HepG2 (cell line): ENCODE data around the gene CSNK2B. TPM values are rescaled to one million over a fixed set of nuclear protein-coding genes. Genes with fewer than 3 reads are reported as not detected.

Experiments
- BRF2 ChIP-seq: sonication (generic); formaldehyde crosslinking; IDR thresholded peaks from 2 replicates; pipeline ENCODE4 v1.8.1; 2022; ENCODE audit warnings: mild to moderate bottlenecking, missing genetic modification reagents
- DMTF1 ChIP-seq: sonication (generic); formaldehyde crosslinking; IDR thresholded peaks from 2 replicates; pipeline ENCODE4 v1.4.0; 2020; ENCODE audit warnings: mild to moderate bottlenecking, missing genetic modification reagents
- EED ChIP-seq: sonication (generic); formaldehyde crosslinking; IDR thresholded peaks from 2 replicates; pipeline ENCODE4 v1.5.0; 2020; ENCODE audit warnings: mild to moderate bottlenecking, missing genetic modification reagents
- ESRRA ChIP-seq: sonication (generic); formaldehyde crosslinking; IDR thresholded peaks from 2 replicates; pipeline ENCODE4 v1.5.1; 2020; ENCODE audit warnings: mild to moderate bottlenecking, low read depth, missing genetic modification reagents
- IRF1 ChIP-seq: sonication (generic); formaldehyde crosslinking; IDR thresholded peaks from 2 replicates; pipeline ENCODE4 v1.4.0; 2020; ENCODE audit warnings: low read depth, mild to moderate bottlenecking, missing genetic modification reagents
- KDM4B ChIP-seq: sonication (generic); formaldehyde crosslinking; IDR thresholded peaks from 2 replicates; pipeline ENCODE4 v1.4.0; 2020; ENCODE audit warnings: missing genetic modification reagents
- MAF1 ChIP-seq: sonication (generic); formaldehyde crosslinking; IDR thresholded peaks from 2 replicates; pipeline ENCODE4 v1.5.0; 2020; ENCODE audit warnings: missing genetic modification reagents, borderline replicate concordance
- MED8 ChIP-seq: sonication (generic); formaldehyde crosslinking; IDR thresholded peaks from 2 replicates; pipeline ENCODE4 v1.8.1; 2023; ENCODE audit warnings: mild to moderate bottlenecking, missing genetic modification reagents; ENCODE audit not compliant: insufficient replicate concordance
- SP5 ChIP-seq: IDR thresholded peaks from 2 replicates; pipeline ENCODE4 v1.6.1; 2016; ENCODE audit warnings: low read depth, borderline replicate concordance
- TCF7 ChIP-seq: sonication (generic); IDR thresholded peaks from 2 replicates; pipeline ENCODE4 v1.6.1; 2016; ENCODE audit warnings: antibody characterized with exemption, low read depth
- XBP1 ChIP-seq: sonication (generic); formaldehyde crosslinking; IDR thresholded peaks from 2 replicates; pipeline ENCODE4 v1.5.0; 2020; ENCODE audit warnings: missing genetic modification reagents
- ZBTB39 ChIP-seq: sonication (generic); formaldehyde crosslinking; IDR thresholded peaks from 2 replicates; pipeline ENCODE4 v1.5.0; 2020; ENCODE audit warnings: missing genetic modification reagents
- ZIK1 ChIP-seq: sonication (generic); formaldehyde crosslinking; IDR thresholded peaks from 2 replicates; pipeline ENCODE4 v1.5.0; 2020; ENCODE audit warnings: mild to moderate bottlenecking, low read depth, missing genetic modification reagents, borderline replicate concordance
- ZMYM4 ChIP-seq: sonication (generic); formaldehyde crosslinking; IDR thresholded peaks from 2 replicates; pipeline ENCODE4 v1.8.1; 2023; ENCODE audit warnings: mild to moderate bottlenecking, missing genetic modification reagents
- ZNF160 ChIP-seq: sonication (generic); formaldehyde crosslinking; IDR thresholded peaks from 2 replicates; pipeline ENCODE4 v1.8.0; 2022; ENCODE audit warnings: mild to moderate bottlenecking, inconsistent platforms, missing genetic modification reagents
- ZNF18 ChIP-seq: sonication (generic); formaldehyde crosslinking; IDR thresholded peaks from 2 replicates; pipeline ENCODE4 v1.8.0; 2022; ENCODE audit warnings: mild to moderate bottlenecking, missing genetic modification reagents; ENCODE audit not compliant: insufficient replicate concordance
- ZNF546 ChIP-seq: sonication (generic); formaldehyde crosslinking; conservative IDR thresholded peaks from 2 replicates; pipeline ENCODE4 v1.8.1; 2023; ENCODE audit warnings: mild to moderate bottlenecking, missing genetic modification reagents
- ZNF644 ChIP-seq: IDR thresholded peaks from 2 replicates; pipeline ENCODE4 v1.6.1; 2016; ENCODE audit warnings: low read depth
- polyA plus RNA-seq, 8 experiments: library from polyadenylated mRNA; depleted of rRNA in 3 of 8; stranded (reverse) in 7 of 8; unstranded in 1 of 8; fragments of >200 nt; fragmentation: Illumina TruSeq in 4 of 8; extraction: Trizol in 4 of 8; gene quantifications; 2 replicates each; pipeline versions ENCODE4 v1.2.1 to v1.2.3, GENCODE V29; 2011 to 2016; ENCODE audit warnings: low read depth in 4 of 8, missing spikeins in 1 of 8, mixed read lengths in 1 of 8; ENCODE audit not compliant: insufficient read depth in 1 of 8
- total RNA-seq, 5 experiments: library from RNA; depleted of rRNA; stranded (reverse); fragments of >200 nt; fragmentation: Illumina TruSeq; extraction: Trizol; gene quantifications; 2 replicates each; pipeline ENCODE4 v1.2.3, GENCODE V29; 2016; ENCODE audit warnings: low read depth in 1 of 5

The CSNK2B gene
- total and polyA plus RNA-seq, 2 of the 13 experiments (the other 11 are each of a cell fraction or from before 2014, with no cell fraction given) = 111 to 296 TPM

GRCh38 chr6:31655349-31656237 lies 10.3 kb upstream of the CSNK2B start, which contains the start of gene APOM (continued):
- TF ChIP-seq ZBTB39 (CRISPR knock-in tag) (peak; percentile 76; the same call in 1 of the 2 replicates), ZNF644 (CRISPR knock-in tag) (peak; percentile 47; the same call in 1 of the 2 replicates), TCF7 (peak; percentile 52; the same call in 1 of the 2 replicates), DMTF1 (no peak), ZNF18 (CRISPR knock-in tag) (peak; percentile 81), MED8 (CRISPR knock-in tag) (peak; percentile 93), ZMYM4 (peak; percentile 71), IRF1 (CRISPR knock-in tag) (peak; percentile 27; the same call in 1 of the 2 replicates), SP5 (CRISPR knock-in tag) (peak; percentile 61), MAF1 (CRISPR knock-in tag) (0 out of 2 replicates have a peak, but pooled peaks have one; percentile 30), KDM4B (peak; percentile 94), ZIK1 (CRISPR knock-in tag) (peak; percentile 94; the same call in 1 of the 2 replicates), XBP1 (CRISPR knock-in tag) (peak; percentile 62; the same call in 1 of the 2 replicates), BRF2 (peak; percentile 83; the same call in 1 of the 2 replicates), ZNF546 (CRISPR knock-in tag) (no peak), ESRRA (CRISPR knock-in tag) (peak; percentile 76), EED (no peak), ZNF160 (CRISPR knock-in tag) (peak; percentile 54; the same call in 1 of the 2 replicates)
